Measurements from ENCODE around the gene LRRC8E.
A peak's percentile ranks its signal among the peaks of the same experiment; 100 is the strongest.

Gene LRRC8E

DNA sequence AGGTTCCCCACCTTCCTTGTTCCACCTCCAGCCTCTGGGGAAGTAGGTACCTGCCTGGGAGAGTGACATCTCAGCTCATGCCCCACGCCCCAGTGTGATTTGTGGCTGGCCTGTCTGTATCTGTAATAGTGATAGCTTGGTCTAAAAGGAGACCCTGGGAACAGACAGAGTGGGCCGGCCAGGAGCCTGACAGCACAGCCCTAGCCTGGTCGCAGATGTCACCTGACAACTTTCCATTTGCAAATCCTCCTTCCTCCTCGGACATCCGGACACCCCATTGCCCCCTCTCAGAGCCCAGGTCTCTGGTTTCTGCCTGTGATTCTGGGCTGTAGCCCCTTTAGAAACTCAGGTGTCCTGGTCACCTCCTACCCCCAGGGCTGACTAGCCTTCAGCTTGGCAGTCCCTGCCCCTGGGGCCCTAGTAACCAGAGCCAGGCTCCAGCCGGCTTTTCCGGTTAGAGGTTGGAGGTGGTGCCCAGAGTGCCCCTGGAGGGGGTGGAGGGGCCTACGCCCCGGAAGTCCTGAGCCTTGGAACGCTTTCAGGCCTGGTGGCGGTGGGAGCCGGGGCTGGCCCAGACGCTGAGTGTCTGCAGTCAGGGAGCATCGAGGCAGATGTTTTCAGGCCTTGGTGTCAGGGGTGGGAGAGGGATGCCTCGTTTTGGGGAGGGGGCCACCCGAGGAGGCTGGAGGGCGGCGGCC, 6.5 kb downstream of the LRRC8E start:
- H3K4me3 ChIP-seq (ENCODE audit: low read length) = no peak overlapping the region
- no peak for DNase-seq (ENCODE audit: low read depth)
- TF ChIP-seq CTCF (conservative IDR thresholded peaks at IDR 0.05; ENCODE audit: low read depth, low read length) = peak; percentile 1

DNA sequence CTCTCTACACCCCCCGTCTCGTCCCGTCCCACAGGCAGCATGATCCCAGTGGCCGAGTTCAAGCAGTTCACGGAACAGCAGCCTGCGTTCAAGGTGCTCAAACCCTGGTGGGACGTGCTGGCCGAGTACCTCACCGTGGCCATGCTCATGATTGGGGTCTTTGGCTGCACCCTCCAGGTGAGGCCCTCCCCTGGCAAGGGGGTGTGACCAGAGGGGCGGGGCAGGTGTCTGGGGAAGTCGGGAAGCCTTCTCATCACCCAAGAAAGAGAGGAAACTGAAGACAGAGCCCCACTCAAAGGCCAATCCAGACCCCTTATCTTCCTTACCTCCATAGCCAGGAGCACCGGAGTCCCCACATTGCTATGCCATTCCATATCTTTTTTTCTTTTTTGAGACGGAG, 7.3 kb downstream of the LRRC8E start:
- TF ChIP-seq CTCF (conservative IDR thresholded peaks at IDR 0.05; ENCODE audit: low read depth, low read length) = no peak
- no peak overlapping the region for H3K4me3 ChIP-seq (ENCODE audit: low read length)
- DNase-seq (ENCODE audit: low read depth) = no peak

DNA sequence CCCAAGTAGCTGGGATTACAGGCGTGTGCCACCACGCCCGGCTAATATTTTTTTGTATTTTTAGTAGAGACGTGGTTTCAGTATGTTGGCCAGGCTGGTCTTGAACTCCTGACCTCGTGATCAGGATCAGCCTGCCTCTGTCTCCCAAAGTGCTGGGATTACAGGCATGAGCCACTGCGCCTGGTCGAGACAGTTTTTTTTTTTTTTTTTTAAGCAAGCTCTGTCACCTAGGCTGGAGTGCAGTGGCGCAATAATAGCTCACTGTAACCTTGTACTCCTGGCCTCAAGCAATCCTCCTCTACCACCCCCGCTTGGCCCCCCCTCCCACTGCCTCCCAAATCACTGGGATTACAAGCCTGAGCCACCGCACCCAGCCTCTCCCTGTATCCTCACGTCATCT, 9.0 kb downstream of the LRRC8E start:
- no peak for TF ChIP-seq CTCF (conservative IDR thresholded peaks at IDR 0.05; ENCODE audit: low read depth, low read length)
- no peak for DNase-seq (ENCODE audit: low read depth)
- no peak overlapping the region for H3K4me3 ChIP-seq (ENCODE audit: low read length)

GRCh38 chr19:7898967-7899366, 10.7 kb downstream of the LRRC8E start:
- DNase-seq (ENCODE audit: low read depth) = no peak
- TF ChIP-seq CTCF (conservative IDR thresholded peaks at IDR 0.05; ENCODE audit: low read depth, low read length) = no peak
- no peak overlapping the region for H3K4me3 ChIP-seq (ENCODE audit: low read length)

GRCh38 chr19:7899751-7900378, 11.6 kb downstream of the LRRC8E start:
- no peak overlapping the region for H3K4me3 ChIP-seq (ENCODE audit: low read length)
- no peak for DNase-seq (ENCODE audit: low read depth)
- no peak for TF ChIP-seq CTCF (conservative IDR thresholded peaks at IDR 0.05; ENCODE audit: low read depth, low read length)

- TF ChIP-seq CTCF (conservative IDR thresholded peaks at IDR 0.05; ENCODE audit: low read depth, low read length) = no peak
- no peak for DNase-seq (ENCODE audit: low read depth)
- no peak overlapping the region for H3K4me3 ChIP-seq (ENCODE audit: low read length)
Observed at GRCh38 chr19:7900401-7900870, 12.1 kb downstream of the LRRC8E start.

- no peak for TF ChIP-seq CTCF (conservative IDR thresholded peaks at IDR 0.05; ENCODE audit: low read depth, low read length)
- no peak for DNase-seq (ENCODE audit: low read depth)
Observed at GRCh38 chr19:7900931-7901330, 12.6 kb downstream of the LRRC8E start.

More at GRCh38 chr19:7900931-7901330, 12.6 kb downstream of the LRRC8E start:
- H3K4me3 ChIP-seq (ENCODE audit: low read length) = no peak overlapping the region

Measured in retinal pigment epithelial cell (primary cell).